ENCODE measurements around the gene NOX3. TPM values are rescaled to one million over a fixed set of nuclear protein-coding genes. Genes with fewer than 3 reads are reported as not detected.

The NOX3 gene
- total and polyA plus RNA-seq, 2 experiments from 2014 or later = not detected

DNA sequence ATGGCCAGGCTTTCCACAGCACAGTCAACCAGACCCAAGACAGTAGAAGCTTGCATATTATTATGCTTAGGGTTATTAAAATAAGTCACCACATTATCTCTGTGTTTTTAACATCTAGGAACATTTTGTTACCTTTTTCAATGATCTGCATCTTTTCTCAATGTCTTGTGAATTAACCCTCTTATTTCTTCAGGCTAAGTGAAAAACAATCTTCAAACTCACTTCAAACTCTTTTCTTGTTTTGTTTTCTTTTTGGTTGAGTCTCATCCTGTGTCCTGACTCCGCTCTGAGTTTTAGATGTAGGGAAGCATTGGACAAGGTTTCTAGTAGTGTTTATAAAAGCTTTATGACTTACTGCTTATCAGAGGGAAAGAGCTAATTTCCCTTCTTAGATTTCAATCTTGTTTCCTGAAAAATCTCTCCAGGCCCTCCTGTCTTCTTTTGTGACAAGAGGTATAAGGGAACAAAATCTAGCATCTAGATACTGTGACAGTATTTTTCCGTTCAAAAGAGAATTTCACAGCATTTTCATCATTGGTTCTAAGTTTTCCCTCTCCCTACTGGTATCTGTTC, 26.2 kb downstream of the NOX3 start:
- no peaks in the 10 kb centered on the region for H3K79me2 ChIP-seq (replicated peaks; ENCODE audit: insufficient read depth)
- Mint-ChIP-seq H3K27me3 (ENCODE audit: insufficient read depth, low read depth, poor library complexity) (peaks cover 4% of the 10 kb centered on the region), H3K27ac (no peak overlapping the region), H3K36me3 (ENCODE audit: low read depth) (no peaks in the 10 kb centered on the region), H3K9me3 (no peaks in the 10 kb centered on the region), H3K4me3 (no peak overlapping the region), H3K4me1 (peaks cover 8% of the 10 kb centered on the region; the same call in 2 of the 3 replicates)
- no peak for ATAC-seq
- H3F3A ChIP-seq (replicated peaks; ENCODE audit: low read depth) = no peaks in the 10 kb centered on the region
- H3K4me1 ChIP-seq (ENCODE audit: insufficient read depth) = peaks cover 4% of the 10 kb centered on the region; the same call in 1 of the 2 replicates
- H3K27ac ChIP-seq (ENCODE audit: low read depth) = no peak overlapping the region
- no peak overlapping the region for H3K4me3 ChIP-seq
- peak overlapping the region; percentile 83; the same call in 1 of the 2 replicates for H2AFZ ChIP-seq
- TF ChIP-seq NANOG (IDR thresholded peaks at IDR 0.05; ENCODE audit: borderline replicate concordance) (no peak), ZNF331 (CRISPR knock-in tag; IDR thresholded peaks at IDR 0.05; ENCODE audit: low read depth) (no peak)
- no peaks in the 10 kb centered on the region for H4K20me1 ChIP-seq (replicated peaks; ENCODE audit: insufficient read depth)
- no peak for DNase-seq (ENCODE audit: low spot score)
- H3K27me3 ChIP-seq (ENCODE audit: insufficient read depth) = no peaks in the 10 kb centered on the region
- H3K9me2 ChIP-seq (ENCODE audit: insufficient read depth) = no peaks in the 10 kb centered on the region
- H3K4me2 ChIP-seq = no peak overlapping the region
- H3K36me3 ChIP-seq (ENCODE audit: insufficient read depth) = no peaks in the 10 kb centered on the region

GRCh38 chr6:155426408-155426945, 29.2 kb downstream of the NOX3 start:
- Histone ChIP-seq H3K9me2 (ENCODE audit: insufficient read depth) (no peaks in the 10 kb centered on the region), H3K27me3 (ENCODE audit: insufficient read depth) (no peaks in the 10 kb centered on the region), H3F3A (replicated peaks; ENCODE audit: low read depth) (no peaks in the 10 kb centered on the region), H3K36me3 (ENCODE audit: insufficient read depth) (no peaks in the 10 kb centered on the region), H4K20me1 (replicated peaks; ENCODE audit: insufficient read depth) (no peaks in the 10 kb centered on the region), H3K79me2 (replicated peaks; ENCODE audit: insufficient read depth) (no peaks in the 10 kb centered on the region), H2AFZ (no peak overlapping the region), H3K4me2 (no peak overlapping the region), H3K4me3 (no peak overlapping the region), H3K27ac (ENCODE audit: low read depth) (no peak overlapping the region), H3K4me1 (ENCODE audit: insufficient read depth) (peaks cover 4% of the 10 kb centered on the region; the same call in 1 of the 2 replicates)
- DNase-seq (ENCODE audit: low spot score) (no peak), ATAC-seq (no peak)
- Mint-ChIP-seq H3K4me3 (no peak overlapping the region), H3K36me3 (ENCODE audit: low read depth) (no peaks in the 10 kb centered on the region), H3K27me3 (ENCODE audit: insufficient read depth, low read depth, poor library complexity) (peaks cover 2% of the 10 kb centered on the region), H3K4me1 (peaks cover 8% of the 10 kb centered on the region; the same call in 2 of the 3 replicates), H3K9me3 (no peaks in the 10 kb centered on the region), H3K27ac (no peak overlapping the region; the same call in 1 of the 2 replicates)
- TF ChIP-seq JUNB (IDR thresholded peaks at IDR 0.05; ENCODE audit: unreplicated experiment) = no peak
- no peak for TF ChIP-seq REST (IDR thresholded peaks at IDR 0.05; ENCODE audit: unreplicated experiment)
- TF ChIP-seq, protein P1, sequence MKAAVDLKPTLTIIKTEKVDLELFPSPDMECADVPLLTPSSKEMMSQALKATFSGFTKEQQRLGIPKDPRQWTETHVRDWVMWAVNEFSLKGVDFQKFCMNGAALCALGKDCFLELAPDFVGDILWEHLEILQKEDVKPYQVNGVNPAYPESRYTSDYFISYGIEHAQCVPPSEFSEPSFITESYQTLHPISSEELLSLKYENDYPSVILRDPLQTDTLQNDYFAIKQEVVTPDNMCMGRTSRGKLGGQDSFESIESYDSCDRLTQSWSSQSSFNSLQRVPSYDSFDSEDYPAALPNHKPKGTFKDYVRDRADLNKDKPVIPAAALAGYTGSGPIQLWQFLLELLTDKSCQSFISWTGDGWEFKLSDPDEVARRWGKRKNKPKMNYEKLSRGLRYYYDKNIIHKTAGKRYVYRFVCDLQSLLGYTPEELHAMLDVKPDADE (IDR thresholded peaks at IDR 0.05) = no peak
- no peak for TF ChIP-seq EZH2 (IDR thresholded peaks at IDR 0.05; ENCODE audit: low read depth, unreplicated experiment)
- no peak for TF ChIP-seq POLR2AphosphoS5 (IDR thresholded peaks at IDR 0.05; ENCODE audit: low read depth)
- no peak for TF ChIP-seq ZNF114 (CRISPR knock-in tag; IDR thresholded peaks at IDR 0.05)
- TF ChIP-seq NANOG (IDR thresholded peaks at IDR 0.05; ENCODE audit: borderline replicate concordance) = no peak
- no peak for TF ChIP-seq ZNF331 (CRISPR knock-in tag; IDR thresholded peaks at IDR 0.05; ENCODE audit: low read depth)
- TF ChIP-seq EZH2phosphoT487 (IDR thresholded peaks at IDR 0.05; ENCODE audit: unreplicated experiment) = no peak
- TF ChIP-seq, protein P2, sequence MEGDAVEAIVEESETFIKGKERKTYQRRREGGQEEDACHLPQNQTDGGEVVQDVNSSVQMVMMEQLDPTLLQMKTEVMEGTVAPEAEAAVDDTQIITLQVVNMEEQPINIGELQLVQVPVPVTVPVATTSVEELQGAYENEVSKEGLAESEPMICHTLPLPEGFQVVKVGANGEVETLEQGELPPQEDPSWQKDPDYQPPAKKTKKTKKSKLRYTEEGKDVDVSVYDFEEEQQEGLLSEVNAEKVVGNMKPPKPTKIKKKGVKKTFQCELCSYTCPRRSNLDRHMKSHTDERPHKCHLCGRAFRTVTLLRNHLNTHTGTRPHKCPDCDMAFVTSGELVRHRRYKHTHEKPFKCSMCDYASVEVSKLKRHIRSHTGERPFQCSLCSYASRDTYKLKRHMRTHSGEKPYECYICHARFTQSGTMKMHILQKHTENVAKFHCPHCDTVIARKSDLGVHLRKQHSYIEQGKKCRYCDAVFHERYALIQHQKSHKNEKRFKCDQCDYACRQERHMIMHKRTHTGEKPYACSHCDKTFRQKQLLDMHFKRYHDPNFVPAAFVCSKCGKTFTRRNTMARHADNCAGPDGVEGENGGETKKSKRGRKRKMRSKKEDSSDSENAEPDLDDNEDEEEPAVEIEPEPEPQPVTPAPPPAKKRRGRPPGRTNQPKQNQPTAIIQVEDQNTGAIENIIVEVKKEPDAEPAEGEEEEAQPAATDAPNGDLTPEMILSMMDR (conservative IDR thresholded peaks at IDR 0.05; ENCODE audit: low read depth in 2 of 2) = no peak
